ENCODE data around the gene TFCP2L1. TPM values are rescaled to one million over a fixed set of nuclear protein-coding genes. Genes with fewer than 3 reads are reported as not detected.

TFCP2L1 gene
- total and polyA plus RNA-seq, 7 donors = 0.14 to 1.8 (median 0.53) TPM

GRCh38 chr2:121256720-121257479, 28.1 kb downstream of the TFCP2L1 start:
- 83 to 85% (median 85%) methylated on average over 13 of the region's 13 CpGs for WGBS, 3 donors
- Histone ChIP-seq H3K4me1 (no peaks in the 10 kb centered on the region), H3K27me3 (ENCODE audit: insufficient read depth in 3 of 3, low read length in 2 of 3) (peaks cover 0 to 2% (median 0%) of the 10 kb centered on the region in 3 donors), H3K4me3 (no peak overlapping the region), H3K27ac (no peak overlapping the region), H3K36me3 (ENCODE audit: insufficient read depth in 1 of 2, low read depth in 1 of 2) (no peaks in the 10 kb centered on the region), H3K9me3 (no peaks in the 10 kb centered on the region)
- DNase-seq = no peak
- no peak for TF ChIP-seq CTCF (IDR thresholded peaks at IDR 0.05)
- ATAC-seq = no peak
- intact Hi-C loops (cut with DNase I) = no loop called here

- H3K4me1 ChIP-seq = no peaks in the 10 kb centered on the region
- WGBS, 3 donors = 55 to 67% (median 56%) methylated on average over 8 of the region's 8 CpGs
- H3K9me3 ChIP-seq = no peaks in the 10 kb centered on the region
- DNase-seq = no peak
- peaks cover 0 to 2% (median 0%) of the 10 kb centered on the region in 3 donors for H3K27me3 ChIP-seq (ENCODE audit: insufficient read depth in 3 of 3, low read length in 2 of 3)
- intact Hi-C loops (cut with DNase I) = no loop called here
- no peak overlapping the region for H3K27ac ChIP-seq
- no peaks in the 10 kb centered on the region for H3K36me3 ChIP-seq (ENCODE audit: insufficient read depth in 1 of 2, low read depth in 1 of 2)
- no peak for TF ChIP-seq CTCF (IDR thresholded peaks at IDR 0.05)
- no peak overlapping the region for H3K4me3 ChIP-seq
- ATAC-seq = no peak
These were observed 29.6 kb downstream of the TFCP2L1 start for GRCh38 chr2:121255358-121255757.

DNA sequence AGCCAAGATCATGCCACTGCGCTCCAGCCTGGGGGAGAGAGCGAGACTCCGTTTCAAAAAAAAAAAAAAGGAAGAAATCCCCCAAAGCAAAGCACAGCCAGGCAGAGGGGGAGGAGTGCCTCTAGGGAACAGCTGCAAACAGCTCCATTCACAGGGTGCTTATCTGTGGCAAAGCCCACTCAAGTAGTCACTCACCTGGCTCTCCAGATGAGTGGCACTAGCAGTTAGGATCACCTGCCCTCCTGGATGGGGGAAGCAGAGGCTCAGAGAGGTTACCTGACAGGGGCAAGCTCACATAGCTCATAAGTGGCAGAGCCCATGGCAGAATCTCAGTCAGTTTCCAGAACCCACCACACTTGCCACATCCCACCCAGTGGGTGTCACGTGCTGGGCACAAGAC, 30.3 kb downstream of the TFCP2L1 start:
- intact Hi-C loops (cut with DNase I) = no loop called here
- WGBS, 3 donors = 75 to 81% (median 79%) methylated on average over 4 of the region's 4 CpGs
- TF ChIP-seq CTCF (IDR thresholded peaks at IDR 0.05) = no peak

DNA sequence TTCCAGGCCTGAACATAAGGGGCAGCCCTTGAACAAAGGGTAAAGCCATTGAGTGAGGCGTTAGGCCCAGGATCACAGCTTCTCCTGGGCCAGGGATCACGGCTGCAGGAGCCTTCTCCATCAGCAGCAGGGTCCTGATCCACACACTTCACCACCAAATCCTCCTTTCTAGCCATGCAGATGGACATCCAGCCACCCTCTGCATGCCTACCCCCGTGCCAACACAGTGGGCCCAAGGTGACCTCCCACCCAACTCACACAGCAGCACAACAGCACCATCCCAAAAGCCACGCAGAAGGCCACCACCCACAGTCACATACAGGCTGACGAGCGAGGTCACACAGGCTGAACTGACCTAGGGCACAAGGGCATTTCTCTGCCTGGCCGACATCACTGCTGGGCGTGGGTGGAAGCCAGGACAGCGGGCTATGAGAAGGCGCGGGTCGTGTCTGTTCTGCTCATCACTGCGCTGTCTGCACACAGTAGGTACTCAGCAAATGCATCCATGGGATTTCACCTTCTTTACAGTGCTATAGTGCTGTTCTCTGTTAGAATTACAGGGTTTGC, 31.2 kb downstream of the TFCP2L1 start:
- intact Hi-C loops (cut with DNase I) = no loop called here
- no peak for DNase-seq
- peaks cover 0 to 6% (median 0%) of the 10 kb centered on the region in 3 donors for H3K27me3 ChIP-seq (ENCODE audit: insufficient read depth in 3 of 3, low read length in 2 of 3)
- no peak for ATAC-seq
- no peaks in the 10 kb centered on the region for H3K36me3 ChIP-seq (ENCODE audit: insufficient read depth in 1 of 2, low read depth in 1 of 2)
- H3K9me3 ChIP-seq = no peaks in the 10 kb centered on the region
- no peak overlapping the region for H3K4me3 ChIP-seq
- H3K4me1 ChIP-seq = no peaks in the 10 kb centered on the region
- H3K27ac ChIP-seq = no peak overlapping the region
- no peak for TF ChIP-seq CTCF (IDR thresholded peaks at IDR 0.05)
- WGBS, 3 donors = 92 to 96% (median 94%) methylated on average over 13 of the region's 13 CpGs

More for the DNA sequence above, 30.3 kb downstream of the TFCP2L1 start:
- Histone ChIP-seq H3K27ac (no peak overlapping the region), H3K4me1 (no peaks in the 10 kb centered on the region), H3K9me3 (no peaks in the 10 kb centered on the region), H3K4me3 (no peak overlapping the region), H3K27me3 (ENCODE audit: insufficient read depth in 3 of 3, low read length in 2 of 3) (peaks cover 0 to 2% (median 0%) of the 10 kb centered on the region in 3 donors), H3K36me3 (ENCODE audit: insufficient read depth in 1 of 2, low read depth in 1 of 2) (no peaks in the 10 kb centered on the region)
- no peak for DNase-seq
- no peak for ATAC-seq

Data from psoas muscle (tissue), 8 donors.